Measurements from ENCODE around the gene HOXA3. TPM values are rescaled to one million over a fixed set of nuclear protein-coding genes. Genes with fewer than 3 reads are reported as not detected.

The HOXA3 gene
- total and polyA plus RNA-seq, 2 of the 8 experiments (the other 6 are each of a cell fraction or from before 2014, with no cell fraction given) = not detected

DNA sequence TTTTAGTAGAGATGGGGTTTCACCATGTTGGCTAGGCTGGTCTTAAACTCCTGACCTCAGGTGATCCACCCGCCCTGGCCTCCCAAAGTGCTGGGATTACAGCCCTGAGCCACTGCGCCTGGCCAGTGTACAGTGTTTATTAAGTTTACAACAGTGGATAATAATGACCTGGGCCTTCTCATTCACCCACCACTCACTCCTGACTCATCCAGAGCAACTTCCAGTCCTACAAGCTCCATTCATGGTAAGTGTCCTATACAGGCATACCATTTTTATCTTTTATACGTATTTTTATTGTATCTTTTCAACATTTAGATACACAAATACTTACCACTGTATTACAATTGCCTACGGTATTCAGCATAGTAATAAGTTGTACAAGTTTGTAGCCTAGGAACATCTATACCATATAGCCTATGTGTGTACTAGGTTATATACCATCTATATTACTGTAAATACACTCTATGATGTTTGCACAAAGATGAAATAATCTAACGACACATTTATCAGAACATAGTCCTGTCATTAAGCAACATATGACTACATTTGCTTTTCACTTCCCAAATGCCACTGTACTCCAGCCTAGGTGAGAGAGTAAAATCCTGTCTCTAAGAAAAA lies 73.7 kb downstream of the HOXA3 start (continued):
- TF ChIP-seq, protein P1, sequence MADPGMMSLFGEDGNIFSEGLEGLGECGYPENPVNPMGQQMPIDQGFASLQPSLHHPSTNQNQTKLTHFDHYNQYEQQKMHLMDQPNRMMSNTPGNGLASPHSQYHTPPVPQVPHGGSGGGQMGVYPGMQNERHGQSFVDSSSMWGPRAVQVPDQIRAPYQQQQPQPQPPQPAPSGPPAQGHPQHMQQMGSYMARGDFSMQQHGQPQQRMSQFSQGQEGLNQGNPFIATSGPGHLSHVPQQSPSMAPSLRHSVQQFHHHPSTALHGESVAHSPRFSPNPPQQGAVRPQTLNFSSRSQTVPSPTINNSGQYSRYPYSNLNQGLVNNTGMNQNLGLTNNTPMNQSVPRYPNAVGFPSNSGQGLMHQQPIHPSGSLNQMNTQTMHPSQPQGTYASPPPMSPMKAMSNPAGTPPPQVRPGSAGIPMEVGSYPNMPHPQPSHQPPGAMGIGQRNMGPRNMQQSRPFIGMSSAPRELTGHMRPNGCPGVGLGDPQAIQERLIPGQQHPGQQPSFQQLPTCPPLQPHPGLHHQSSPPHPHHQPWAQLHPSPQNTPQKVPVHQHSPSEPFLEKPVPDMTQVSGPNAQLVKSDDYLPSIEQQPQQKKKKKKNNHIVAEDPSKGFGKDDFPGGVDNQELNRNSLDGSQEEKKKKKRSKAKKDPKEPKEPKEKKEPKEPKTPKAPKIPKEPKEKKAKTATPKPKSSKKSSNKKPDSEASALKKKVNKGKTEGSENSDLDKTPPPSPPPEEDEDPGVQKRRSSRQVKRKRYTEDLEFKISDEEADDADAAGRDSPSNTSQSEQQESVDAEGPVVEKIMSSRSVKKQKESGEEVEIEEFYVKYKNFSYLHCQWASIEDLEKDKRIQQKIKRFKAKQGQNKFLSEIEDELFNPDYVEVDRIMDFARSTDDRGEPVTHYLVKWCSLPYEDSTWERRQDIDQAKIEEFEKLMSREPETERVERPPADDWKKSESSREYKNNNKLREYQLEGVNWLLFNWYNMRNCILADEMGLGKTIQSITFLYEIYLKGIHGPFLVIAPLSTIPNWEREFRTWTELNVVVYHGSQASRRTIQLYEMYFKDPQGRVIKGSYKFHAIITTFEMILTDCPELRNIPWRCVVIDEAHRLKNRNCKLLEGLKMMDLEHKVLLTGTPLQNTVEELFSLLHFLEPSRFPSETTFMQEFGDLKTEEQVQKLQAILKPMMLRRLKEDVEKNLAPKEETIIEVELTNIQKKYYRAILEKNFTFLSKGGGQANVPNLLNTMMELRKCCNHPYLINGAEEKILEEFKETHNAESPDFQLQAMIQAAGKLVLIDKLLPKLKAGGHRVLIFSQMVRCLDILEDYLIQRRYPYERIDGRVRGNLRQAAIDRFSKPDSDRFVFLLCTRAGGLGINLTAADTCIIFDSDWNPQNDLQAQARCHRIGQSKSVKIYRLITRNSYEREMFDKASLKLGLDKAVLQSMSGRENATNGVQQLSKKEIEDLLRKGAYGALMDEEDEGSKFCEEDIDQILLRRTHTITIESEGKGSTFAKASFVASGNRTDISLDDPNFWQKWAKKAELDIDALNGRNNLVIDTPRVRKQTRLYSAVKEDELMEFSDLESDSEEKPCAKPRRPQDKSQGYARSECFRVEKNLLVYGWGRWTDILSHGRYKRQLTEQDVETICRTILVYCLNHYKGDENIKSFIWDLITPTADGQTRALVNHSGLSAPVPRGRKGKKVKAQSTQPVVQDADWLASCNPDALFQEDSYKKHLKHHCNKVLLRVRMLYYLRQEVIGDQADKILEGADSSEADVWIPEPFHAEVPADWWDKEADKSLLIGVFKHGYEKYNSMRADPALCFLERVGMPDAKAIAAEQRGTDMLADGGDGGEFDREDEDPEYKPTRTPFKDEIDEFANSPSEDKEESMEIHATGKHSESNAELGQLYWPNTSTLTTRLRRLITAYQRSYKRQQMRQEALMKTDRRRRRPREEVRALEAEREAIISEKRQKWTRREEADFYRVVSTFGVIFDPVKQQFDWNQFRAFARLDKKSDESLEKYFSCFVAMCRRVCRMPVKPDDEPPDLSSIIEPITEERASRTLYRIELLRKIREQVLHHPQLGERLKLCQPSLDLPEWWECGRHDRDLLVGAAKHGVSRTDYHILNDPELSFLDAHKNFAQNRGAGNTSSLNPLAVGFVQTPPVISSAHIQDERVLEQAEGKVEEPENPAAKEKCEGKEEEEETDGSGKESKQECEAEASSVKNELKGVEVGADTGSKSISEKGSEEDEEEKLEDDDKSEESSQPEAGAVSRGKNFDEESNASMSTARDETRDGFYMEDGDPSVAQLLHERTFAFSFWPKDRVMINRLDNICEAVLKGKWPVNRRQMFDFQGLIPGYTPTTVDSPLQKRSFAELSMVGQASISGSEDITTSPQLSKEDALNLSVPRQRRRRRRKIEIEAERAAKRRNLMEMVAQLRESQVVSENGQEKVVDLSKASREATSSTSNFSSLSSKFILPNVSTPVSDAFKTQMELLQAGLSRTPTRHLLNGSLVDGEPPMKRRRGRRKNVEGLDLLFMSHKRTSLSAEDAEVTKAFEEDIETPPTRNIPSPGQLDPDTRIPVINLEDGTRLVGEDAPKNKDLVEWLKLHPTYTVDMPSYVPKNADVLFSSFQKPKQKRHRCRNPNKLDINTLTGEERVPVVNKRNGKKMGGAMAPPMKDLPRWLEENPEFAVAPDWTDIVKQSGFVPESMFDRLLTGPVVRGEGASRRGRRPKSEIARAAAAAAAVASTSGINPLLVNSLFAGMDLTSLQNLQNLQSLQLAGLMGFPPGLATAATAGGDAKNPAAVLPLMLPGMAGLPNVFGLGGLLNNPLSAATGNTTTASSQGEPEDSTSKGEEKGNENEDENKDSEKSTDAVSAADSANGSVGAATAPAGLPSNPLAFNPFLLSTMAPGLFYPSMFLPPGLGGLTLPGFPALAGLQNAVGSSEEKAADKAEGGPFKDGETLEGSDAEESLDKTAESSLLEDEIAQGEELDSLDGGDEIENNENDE (IDR thresholded peaks at IDR 0.05; ENCODE audit: insufficient replicate concordance, low read length) = no peak
- TF ChIP-seq CBX5 (IDR thresholded peaks at IDR 0.05; ENCODE audit: low read depth, low read length) (no peak), CHD1 (IDR thresholded peaks at IDR 0.05; ENCODE audit: low read depth, low read length) (no peak), POLR2A (IDR thresholded peaks at IDR 0.05; ENCODE audit: control extremely low read depth in 1 of 2, low read depth in 2 of 2, low read length in 2 of 2) (no peak), NRF1 (IDR thresholded peaks at IDR 0.05; ENCODE audit: low read depth, low read length) (no peak), PHF8 (conservative IDR thresholded peaks at IDR 0.05; ENCODE audit: low read depth, low read length) (no peak), CREB1 (IDR thresholded peaks at IDR 0.05) (no peak), SUZ12 (IDR thresholded peaks at IDR 0.05; ENCODE audit: low read length) (no peak), KDM4A (IDR thresholded peaks at IDR 0.05; ENCODE audit: low read depth, low read length, severe bottlenecking) (no peak)
